GM23338 (cell line): ENCODE results near the gene RBCK1. TPM values are rescaled to one million over a fixed set of nuclear protein-coding genes. Genes with fewer than 3 reads are reported as not detected.

Experiments used
- ATAC-seq: fragments of 200-7000 bp; cut with Tn5 transposase; 3 replicates; pipeline ENCODE4 v1.9.1; 2020
- DNase-seq: peaks from one replicate; pipeline ENCODE4 v3.0.0-alpha.2; 2015; ENCODE audit warnings: low spot score
- H2AFZ ChIP-seq: fragments of 200-600 bp; sonication (generic); 2 replicates; pipeline ENCODE4 v1.8.0; 2016; ENCODE audit warnings: antibody characterized with exemption, mild to moderate bottlenecking, moderate library complexity
- H3F3A ChIP-seq: fragments of 200-600 bp; sonication (generic); replicated peaks from 2 replicates; pipeline ENCODE4 v1.8.0; 2017; ENCODE audit warnings: antibody characterized with exemption, mixed run types, low read depth
- H3K27ac ChIP-seq: fragments of 200-600 bp; sonication (generic); 2 replicates; pipeline ENCODE4 v1.6.1; 2016; ENCODE audit warnings: low read depth
- H3K27me3 ChIP-seq: fragments of 200-600 bp; sonication (generic); 2 replicates; pipeline ENCODE4 v1.8.0; 2016; ENCODE audit warnings: mild to moderate bottlenecking, mixed run types, moderate library complexity; ENCODE audit not compliant: insufficient read depth
- H3K36me3 ChIP-seq: fragments of 200-600 bp; sonication (generic); 2 replicates; pipeline ENCODE4 v1.8.0; 2016; ENCODE audit warnings: mild to moderate bottlenecking; ENCODE audit not compliant: insufficient read depth
- H3K4me1 ChIP-seq: fragments of 200-600 bp; sonication (generic); 2 replicates; pipeline ENCODE4 v1.8.0; 2016; ENCODE audit warnings: mild to moderate bottlenecking, moderate library complexity; ENCODE audit not compliant: insufficient read depth
- H3K4me2 ChIP-seq: fragments of 200-600 bp; sonication (generic); 2 replicates; pipeline ENCODE4 v1.7.1; 2017; ENCODE audit warnings: mixed run types
- H3K4me3 ChIP-seq: fragments of 200-600 bp; sonication (generic); 2 replicates; pipeline ENCODE4 v1.6.1; 2016; ENCODE audit warnings: mixed run types
- H3K79me2 ChIP-seq: fragments of 200-600 bp; sonication (generic); replicated peaks from 2 replicates; pipeline ENCODE4 v1.8.0; 2017; ENCODE audit warnings: mild to moderate bottlenecking; ENCODE audit not compliant: insufficient read depth
- H3K9me2 ChIP-seq: fragments of 200-600 bp; sonication (generic); 2 replicates; pipeline ENCODE4 v1.8.0; 2017; ENCODE audit not compliant: insufficient read depth
- H4K20me1 ChIP-seq: fragments of 200-600 bp; sonication (generic); replicated peaks from 2 replicates; pipeline ENCODE4 v1.8.0; 2017; ENCODE audit warnings: mild to moderate bottlenecking; ENCODE audit not compliant: insufficient read depth
- H3K27ac Mint-ChIP-seq: 2 replicates; pipeline ENCODE4 v1.8.0; 2020; ENCODE audit warnings: inconsistent platforms, mild to moderate bottlenecking, moderate library complexity, mixed read lengths
- H3K27me3 Mint-ChIP-seq: 3 replicates; pipeline ENCODE4 v1.8.0; 2022; ENCODE audit warnings: low read depth, mild to moderate bottlenecking, moderate library complexity, mixed read lengths, inconsistent platforms; ENCODE audit not compliant: insufficient read depth, poor library complexity
- H3K36me3 Mint-ChIP-seq: 3 replicates; pipeline ENCODE4 v1.8.0; 2021; ENCODE audit warnings: low read depth, mild to moderate bottlenecking, inconsistent platforms, moderate library complexity, mixed read lengths
- H3K4me1 Mint-ChIP-seq: 3 replicates; pipeline ENCODE4 v1.8.0; 2020; ENCODE audit warnings: mild to moderate bottlenecking, inconsistent platforms, mixed read lengths
- H3K4me3 Mint-ChIP-seq: 3 replicates; pipeline ENCODE4 v1.8.0; 2021; ENCODE audit warnings: moderate library complexity, mild to moderate bottlenecking, inconsistent platforms, mixed read lengths
- H3K9me3 Mint-ChIP-seq: 3 replicates; pipeline ENCODE4 v1.8.0; 2020; ENCODE audit warnings: moderate library complexity, mild to moderate bottlenecking, inconsistent platforms, mixed read lengths
- CREB1 ChIP-seq: fragments of 250-450 bp; sonication (Bioruptor Pico); IDR thresholded peaks from 2 replicates; pipeline ENCODE4 v1.5.0; 2020; ENCODE audit warnings: low read depth, mild to moderate bottlenecking, moderate library complexity
- CTCF ChIP-seq, 2 experiments: fragments of 200-600 bp in 1 of 2; sonication (generic) in 1 of 2; conservative IDR thresholded peaks; 2 replicates each; pipeline versions ENCODE4 v1.5.1 to v1.6.1; 2016 to 2017; ENCODE audit warnings: antibody characterized with exemption in 2 of 2, low read depth in 2 of 2, mild to moderate bottlenecking in 2 of 2, moderate library complexity in 1 of 2
- EZH2 ChIP-seq: fragments of 200-600 bp; sonication (generic); IDR thresholded peaks from one replicate; pipeline ENCODE4 v1.8.0; 2017; ENCODE audit warnings: antibody characterized with exemption, mild to moderate bottlenecking, low read depth; ENCODE audit not compliant: unreplicated experiment
- EZH2phosphoT487 ChIP-seq: fragments of 200-600 bp; sonication (generic); IDR thresholded peaks from one replicate; pipeline ENCODE4 v1.8.1; 2018; ENCODE audit warnings: antibody characterized with exemption; ENCODE audit not compliant: unreplicated experiment
- JUNB ChIP-seq: IDR thresholded peaks from one replicate; pipeline ENCODE4 v1.6.1; 2016; ENCODE audit warnings: antibody characterized with exemption; ENCODE audit not compliant: unreplicated experiment
- NANOG ChIP-seq: IDR thresholded peaks from 2 replicates; pipeline ENCODE4 v1.6.1; 2016; ENCODE audit warnings: antibody characterized with exemption, borderline replicate concordance
- POLR2AphosphoS5 ChIP-seq: IDR thresholded peaks from 2 replicates; pipeline ENCODE4 v1.6.1; 2016; ENCODE audit warnings: antibody characterized with exemption, low read depth
- REST ChIP-seq: IDR thresholded peaks from one replicate; pipeline ENCODE4 v1.6.1; 2018; ENCODE audit warnings: antibody characterized with exemption; ENCODE audit not compliant: unreplicated experiment
- STAT1 ChIP-seq: IDR thresholded peaks from one replicate; pipeline ENCODE4 v1.6.1; 2016; ENCODE audit warnings: antibody characterized with exemption; ENCODE audit not compliant: unreplicated experiment
- ZNF114 ChIP-seq: fragments of 250-450 bp; sonication (Bioruptor Pico); IDR thresholded peaks from 2 replicates; pipeline ENCODE4 v1.5.0; 2020; ENCODE audit warnings: mild to moderate bottlenecking, moderate library complexity
- ZNF331 ChIP-seq: fragments of 250-450 bp; sonication (Bioruptor Pico); IDR thresholded peaks from 2 replicates; pipeline ENCODE4 v1.5.0; 2020; ENCODE audit warnings: low read depth, mild to moderate bottlenecking, moderate library complexity
- polyA plus RNA-seq: library from polyadenylated mRNA; unstranded; fragments of >200 nt; fragmentation: Nextera tagmentation; extraction: Ambion mirVana; gene quantifications from 2 replicates; pipeline ENCODE4 v1.2.1, GENCODE V29; 2016
- total RNA-seq: library from RNA; depleted of rRNA; stranded (reverse); fragments of >200 nt; shearing (Covaris generic); gene quantifications from 2 replicates; pipeline ENCODE4 v1.2.3, GENCODE V29; 2014
- TF ChIP-seq, protein P1 (sequence below): fragments of 250-450 bp; sonication (Bioruptor Pico); IDR thresholded peaks from 2 replicates; pipeline ENCODE4 v1.5.0; 2020; ENCODE audit warnings: mild to moderate bottlenecking, moderate library complexity
- TF ChIP-seq, protein P2 (sequence below): IDR thresholded peaks from 2 replicates; pipeline ENCODE4 v1.6.1; 2016; ENCODE audit warnings: antibody characterized with exemption

Gene RBCK1
- total and polyA plus RNA-seq, 2 experiments from 2014 or later = 52.6 to 56.8 TPM

GRCh38 chr20:469746-470490 is 61.8 kb downstream of the RBCK1 start:
- Histone ChIP-seq H3K79me2 (no peaks in the 10 kb centered on the region), H2AFZ (no peak overlapping the region), H3K36me3 (0 out of 2 replicates have a peak, but pooled peaks cover 4% of the 10 kb centered on the region), H3K4me3 (no peak overlapping the region), H3K27ac (no peak overlapping the region), H3K4me1 (no peaks in the 10 kb centered on the region), H3F3A (no peaks in the 10 kb centered on the region), H3K27me3 (0 out of 2 replicates have a peak, but pooled peaks cover 4% of the 10 kb centered on the region), H3K9me2 (no peaks in the 10 kb centered on the region), H3K4me2 (no peak overlapping the region), H4K20me1 (no peaks in the 10 kb centered on the region)
- no peaks in the 10 kb centered on the region; the same call in 2 of the 3 replicates for H3K4me1 Mint-ChIP-seq
- TF ChIP-seq CREB1 (CRISPR knock-in tag) (no peak), EZH2phosphoT487 (no peak), NANOG (no peak), JUNB (no peak), POLR2AphosphoS5 (no peak), CTCF (conservative IDR thresholded peaks at IDR 0.05; ENCODE audit: low read depth in 2 of 2) (no peak), ZNF114 (CRISPR knock-in tag) (no peak), STAT1 (no peak), ZNF331 (no peak), EZH2 (no peak), REST (no peak)
- TF ChIP-seq, protein P1, sequence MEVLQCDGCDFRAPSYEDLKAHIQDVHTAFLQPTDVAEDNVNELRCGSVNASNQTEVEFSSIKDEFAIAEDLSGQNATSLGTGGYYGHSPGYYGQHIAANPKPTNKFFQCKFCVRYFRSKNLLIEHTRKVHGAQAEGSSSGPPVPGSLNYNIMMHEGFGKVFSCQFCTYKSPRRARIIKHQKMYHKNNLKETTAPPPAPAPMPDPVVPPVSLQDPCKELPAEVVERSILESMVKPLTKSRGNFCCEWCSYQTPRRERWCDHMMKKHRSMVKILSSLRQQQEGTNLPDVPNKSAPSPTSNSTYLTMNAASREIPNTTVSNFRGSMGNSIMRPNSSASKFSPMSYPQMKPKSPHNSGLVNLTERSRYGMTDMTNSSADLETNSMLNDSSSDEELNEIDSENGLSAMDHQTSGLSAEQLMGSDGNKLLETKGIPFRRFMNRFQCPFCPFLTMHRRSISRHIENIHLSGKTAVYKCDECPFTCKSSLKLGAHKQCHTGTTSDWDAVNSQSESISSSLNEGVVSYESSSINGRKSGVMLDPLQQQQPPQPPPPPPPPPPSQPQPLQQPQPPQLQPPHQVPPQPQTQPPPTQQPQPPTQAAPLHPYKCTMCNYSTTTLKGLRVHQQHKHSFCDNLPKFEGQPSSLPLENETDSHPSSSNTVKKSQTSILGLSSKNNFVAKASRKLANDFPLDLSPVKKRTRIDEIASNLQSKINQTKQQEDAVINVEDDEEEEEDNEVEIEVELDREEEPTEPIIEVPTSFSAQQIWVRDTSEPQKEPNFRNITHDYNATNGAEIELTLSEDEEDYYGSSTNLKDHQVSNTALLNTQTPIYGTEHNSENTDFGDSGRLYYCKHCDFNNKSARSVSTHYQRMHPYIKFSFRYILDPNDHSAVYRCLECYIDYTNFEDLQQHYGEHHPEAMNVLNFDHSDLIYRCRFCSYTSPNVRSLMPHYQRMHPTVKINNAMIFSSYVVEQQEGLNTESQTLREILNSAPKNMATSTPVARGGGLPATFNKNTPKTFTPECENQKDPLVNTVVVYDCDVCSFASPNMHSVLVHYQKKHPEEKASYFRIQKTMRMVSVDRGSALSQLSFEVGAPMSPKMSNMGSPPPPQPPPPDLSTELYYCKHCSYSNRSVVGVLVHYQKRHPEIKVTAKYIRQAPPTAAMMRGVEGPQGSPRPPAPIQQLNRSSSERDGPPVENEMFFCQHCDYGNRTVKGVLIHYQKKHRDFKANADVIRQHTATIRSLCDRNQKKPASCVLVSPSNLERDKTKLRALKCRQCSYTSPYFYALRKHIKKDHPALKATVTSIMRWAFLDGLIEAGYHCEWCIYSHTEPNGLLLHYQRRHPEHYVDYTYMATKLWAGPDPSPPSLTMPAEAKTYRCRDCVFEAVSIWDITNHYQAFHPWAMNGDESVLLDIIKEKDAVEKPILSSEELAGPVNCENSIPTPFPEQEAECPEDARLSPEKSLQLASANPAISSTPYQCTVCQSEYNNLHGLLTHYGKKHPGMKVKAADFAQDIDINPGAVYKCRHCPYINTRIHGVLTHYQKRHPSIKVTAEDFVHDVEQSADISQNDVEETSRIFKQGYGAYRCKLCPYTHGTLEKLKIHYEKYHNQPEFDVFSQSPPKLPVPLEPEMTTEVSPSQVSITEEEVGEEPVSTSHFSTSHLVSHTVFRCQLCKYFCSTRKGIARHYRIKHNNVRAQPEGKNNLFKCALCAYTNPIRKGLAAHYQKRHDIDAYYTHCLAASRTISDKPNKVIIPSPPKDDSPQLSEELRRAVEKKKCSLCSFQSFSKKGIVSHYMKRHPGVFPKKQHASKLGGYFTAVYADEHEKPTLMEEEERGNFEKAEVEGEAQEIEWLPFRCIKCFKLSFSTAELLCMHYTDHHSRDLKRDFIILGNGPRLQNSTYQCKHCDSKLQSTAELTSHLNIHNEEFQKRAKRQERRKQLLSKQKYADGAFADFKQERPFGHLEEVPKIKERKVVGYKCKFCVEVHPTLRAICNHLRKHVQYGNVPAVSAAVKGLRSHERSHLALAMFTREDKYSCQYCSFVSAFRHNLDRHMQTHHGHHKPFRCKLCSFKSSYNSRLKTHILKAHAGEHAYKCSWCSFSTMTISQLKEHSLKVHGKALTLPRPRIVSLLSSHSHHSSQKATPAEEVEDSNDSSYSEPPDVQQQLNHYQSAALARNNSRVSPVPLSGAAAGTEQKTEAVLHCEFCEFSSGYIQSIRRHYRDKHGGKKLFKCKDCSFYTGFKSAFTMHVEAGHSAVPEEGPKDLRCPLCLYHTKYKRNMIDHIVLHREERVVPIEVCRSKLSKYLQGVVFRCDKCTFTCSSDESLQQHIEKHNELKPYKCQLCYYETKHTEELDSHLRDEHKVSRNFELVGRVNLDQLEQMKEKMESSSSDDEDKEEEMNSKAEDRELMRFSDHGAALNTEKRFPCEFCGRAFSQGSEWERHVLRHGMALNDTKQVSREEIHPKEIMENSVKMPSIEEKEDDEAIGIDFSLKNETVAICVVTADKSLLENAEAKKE = no peak
- TF ChIP-seq, protein P2, sequence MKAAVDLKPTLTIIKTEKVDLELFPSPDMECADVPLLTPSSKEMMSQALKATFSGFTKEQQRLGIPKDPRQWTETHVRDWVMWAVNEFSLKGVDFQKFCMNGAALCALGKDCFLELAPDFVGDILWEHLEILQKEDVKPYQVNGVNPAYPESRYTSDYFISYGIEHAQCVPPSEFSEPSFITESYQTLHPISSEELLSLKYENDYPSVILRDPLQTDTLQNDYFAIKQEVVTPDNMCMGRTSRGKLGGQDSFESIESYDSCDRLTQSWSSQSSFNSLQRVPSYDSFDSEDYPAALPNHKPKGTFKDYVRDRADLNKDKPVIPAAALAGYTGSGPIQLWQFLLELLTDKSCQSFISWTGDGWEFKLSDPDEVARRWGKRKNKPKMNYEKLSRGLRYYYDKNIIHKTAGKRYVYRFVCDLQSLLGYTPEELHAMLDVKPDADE = no peak
- no peak overlapping the region; the same call in 2 of the 3 replicates for H3K4me3 Mint-ChIP-seq
- H3K9me3 Mint-ChIP-seq = peaks cover 71% of the 10 kb centered on the region
- peaks cover 8% of the 10 kb centered on the region for H3K27me3 Mint-ChIP-seq
- ATAC-seq (no peak), DNase-seq (no peak)
- peaks cover 35% of the 10 kb centered on the region for H3K36me3 Mint-ChIP-seq
- H3K27ac Mint-ChIP-seq = no peak overlapping the region
